Measurements from ENCODE around the gene SRSF9. TPM values are rescaled to one million over a fixed set of nuclear protein-coding genes. Genes with fewer than 3 reads are reported as not detected.

SRSF9 gene
- 56.5 and 77.6 TPM in 2 replicates for total RNA-seq

GRCh38 chr12:120469450-120470149 is at the start of gene SRSF9:
Gene SRSF9, minus strand, starts transcription at chr12:120469748. Its CDS starts 139 bp downstream, at chr12:120469609.

GRCh38 chr12:120495731-120496412 is 26.3 kb upstream of the SRSF9 start, which contains the start of gene DYNLL1:
Gene DYNLL1, plus strand, starts transcription at chr12:120496113. Its CDS starts 309 bp downstream, at chr12:120496422.

GRCh38 chr12:120445911-120446843 is 23.4 kb downstream of the SRSF9 start, which contains the start of the genes GATC and TRIAP1:
Gene GATC, plus strand, starts transcription at chr12:120446444. Its CDS starts 37 bp downstream, at chr12:120446481.
Gene TRIAP1, minus strand, starts transcription at chr12:120446384. Its CDS starts 12 bp downstream, at chr12:120446372.

GRCh38 chr12:120437735-120438494 is 31.6 kb downstream of the SRSF9 start, which contains the start of gene COX6A1:
Gene COX6A1, plus strand, starts transcription at chr12:120438113. Its CDS starts 14 bp downstream, at chr12:120438127.

Other genes starting within 250 kb of the SRSF9 start
- 85.3 and 113 TPM in 2 replicates for gene PXN, start 204.0 kb downstream of the SRSF9 start, total RNA-seq
- under 0.01 TPM in 2 replicates for gene RNU4-2, start 177.8 kb downstream of the SRSF9 start, total RNA-seq
- under 0.01 TPM in 2 replicates for gene RNU4-1, start 176.5 kb downstream of the SRSF9 start, total RNA-seq
- gene SIRT4, start 167.4 kb downstream of the SRSF9 start, total RNA-seq, result 0.35 and 2.0 TPM in 2 replicates
- not detected in 2 replicates for gene PLA2G1B, start 142.0 kb downstream of the SRSF9 start, total RNA-seq
- not detected in 2 replicates for gene MSI1, start 100.6 kb downstream of the SRSF9 start, total RNA-seq
- gene COX6A1, start 31.6 kb downstream of the SRSF9 start, total RNA-seq, result 360 and 401 TPM in 2 replicates
- gene TRIAP1, start 23.4 kb downstream of the SRSF9 start, total RNA-seq, result 36.3 and 41.5 TPM in 2 replicates
- 16.3 and 19.2 TPM in 2 replicates for gene GATC, start 23.3 kb downstream of the SRSF9 start, total RNA-seq
- gene DYNLL1, start 26.4 kb upstream of the SRSF9 start, total RNA-seq, result 221 and 450 TPM in 2 replicates
- 24.6 and 27.4 TPM in 2 replicates for gene COQ5, start 59.4 kb upstream of the SRSF9 start, total RNA-seq
- 115 and 123 TPM in 2 replicates for gene RNF10, start 64.6 kb upstream of the SRSF9 start, total RNA-seq
- gene POP5, start 111.7 kb upstream of the SRSF9 start, total RNA-seq, result 26.3 and 29.8 TPM in 2 replicates
- gene CABP1, start 170.9 kb upstream of the SRSF9 start, total RNA-seq, result 0.82 and 4.2 TPM in 2 replicates
- gene MLEC, start 217.4 kb upstream of the SRSF9 start, total RNA-seq, result 52.5 and 61.4 TPM in 2 replicates
- gene UNC119B, start 240.7 kb upstream of the SRSF9 start, total RNA-seq, result 16.8 and 19.5 TPM in 2 replicates